ENCODE data around the gene PRKAG1.
A peak's percentile ranks its signal among the peaks of the same experiment; 100 is the strongest.

The PRKAG1 gene

GRCh38 chr12:48966177-48966895 lies 52.2 kb downstream of the PRKAG1 start:
- DNase-seq (ENCODE audit: low spot score), result no peak

- no peak for DNase-seq (ENCODE audit: low spot score)
Observed at GRCh38 chr12:48965298-48965838, 53.2 kb downstream of the PRKAG1 start.

- no peak for DNase-seq (ENCODE audit: low spot score)
Observed at GRCh38 chr12:48961801-48962200, 56.8 kb downstream of the PRKAG1 start.

- DNase-seq (ENCODE audit: low spot score), result no peak
Observed at GRCh38 chr12:48961331-48961730, 57.2 kb downstream of the PRKAG1 start.

GRCh38 chr12:48960834-48961233 lies 57.7 kb downstream of the PRKAG1 start:
- no peak for DNase-seq (ENCODE audit: low spot score)

- peak; percentile 54 for DNase-seq (ENCODE audit: low spot score)
Observed at GRCh38 chr12:48958049-48958388, 60.6 kb downstream of the PRKAG1 start.

GRCh38 chr12:48957141-48958048 lies 61.2 kb downstream of the PRKAG1 start, which contains the start of gene ARF3:
Gene ARF3, minus strand, starts transcription at chr12:48957487. Its CDS starts 16,392 bp downstream, at chr12:48941095.
- DNase-seq (ENCODE audit: low spot score), result peak; percentile 93

GRCh38 chr12:48956279-48957140 lies 62.1 kb downstream of the PRKAG1 start:
- DNase-seq (ENCODE audit: low spot score), result peak; percentile 36

GRCh38 chr12:48954841-48955501 lies 63.6 kb downstream of the PRKAG1 start:
- no peak for DNase-seq (ENCODE audit: low spot score)

GRCh38 chr12:48954061-48954460 lies 64.5 kb downstream of the PRKAG1 start:
- DNase-seq (ENCODE audit: low spot score), result no peak

- DNase-seq (ENCODE audit: low spot score), result no peak
Observed at GRCh38 chr12:48952691-48953090, 65.9 kb downstream of the PRKAG1 start.
